GM12878 (cell line): ENCODE data around the gene PLP2. TPM values are rescaled to one million over a fixed set of nuclear protein-coding genes. Genes with fewer than 3 reads are reported as not detected.

Source experiments
- ELK1 ChIP-seq: IDR thresholded peaks from 2 replicates; pipeline ENCODE4 v1.6.1; 2012; ENCODE audit warnings: low read depth, low read length, improper control_type of control experiment
- EZH2 ChIP-seq: IDR thresholded peaks from 2 replicates; pipeline ENCODE4 v1.6.1; 2012; ENCODE audit warnings: low read depth, mild to moderate bottlenecking, control low read depth, inconsistent platforms, low read length, borderline replicate concordance; ENCODE audit not compliant: control insufficient read depth
- HDAC2 ChIP-seq: fragments of 200-600 bp; sonication (generic); IDR thresholded peaks from 2 replicates; pipeline ENCODE4 v1.6.1; 2017
- JUND ChIP-seq: IDR thresholded peaks from 2 replicates; pipeline ENCODE4 v1.6.1; 2012; ENCODE audit warnings: low read depth, mild to moderate bottlenecking, low read length, improper control_type of control experiment, moderate library complexity
- MAX ChIP-seq: IDR thresholded peaks from 2 replicates; pipeline ENCODE4 v1.6.1; 2012; ENCODE audit warnings: low read depth, low read length, improper control_type of control experiment
- PML ChIP-seq: IDR thresholded peaks from 2 replicates; pipeline ENCODE4 v1.6.1; 2012; ENCODE audit warnings: low read length, inconsistent platforms
- POLR2AphosphoS2 ChIP-seq: IDR thresholded peaks from 2 replicates; pipeline ENCODE4 v1.6.1; 2011; ENCODE audit warnings: low read depth, mild to moderate bottlenecking, low read length, improper control_type of control experiment, moderate library complexity
- ZBTB40 ChIP-seq: fragments of 450-650 bp; IDR thresholded peaks from 2 replicates; pipeline ENCODE4 v1.6.1; 2016; ENCODE audit warnings: mild to moderate bottlenecking, moderate library complexity, borderline replicate concordance
- ZNF274 ChIP-seq: IDR thresholded peaks from one replicate; pipeline ENCODE4 v1.8.0; 2011; ENCODE audit not compliant: insufficient read length, insufficient read depth
- polyA plus RNA-seq, 11 experiments: library from polyadenylated mRNA; depleted of rRNA in 4 of 11; unstranded in 6 of 11; stranded (reverse) in 5 of 11; fragments of >200 nt; fragmentation: Nextera tagmentation in 4 of 11; fragmentation: Illumina TruSeq in 1 of 11; extraction: Ambion mirVana in 4 of 11; extraction: Trizol in 1 of 11; gene quantifications; 1 replicate in 1 of 11; 2 replicates in 10 of 11; pipeline versions ENCODE4 v1.2.1 to v1.2.3, GENCODE V29; 2011 to 2016; ENCODE audit warnings: inconsistent platforms in 2 of 11, missing spikeins in 2 of 11, low read depth in 1 of 11
- total RNA-seq, 4 experiments: library from RNA; depleted of rRNA in 3 of 4; stranded (reverse); fragments of >200 nt in 3 of 4; fragmentation: Illumina TruSeq in 1 of 4; extraction: Trizol in 1 of 4; gene quantifications; 2 replicates each; pipeline versions ENCODE4 v1.2.1 to v1.2.3, GENCODE V29; 2013 to 2021
- TF ChIP-seq, protein P1 (sequence below): IDR thresholded peaks from 2 replicates; pipeline ENCODE4 v1.6.1; 2011; ENCODE audit warnings: low read depth, mild to moderate bottlenecking, low read length, moderate library complexity, borderline replicate concordance; ENCODE audit errors: extremely low read depth

PLP2 gene
- total and polyA plus RNA-seq, 10 of the 15 experiments (the other 5 are each of a cell fraction or from before 2014, with no cell fraction given): 56.6 to 177 (median 99.3) TPM

GRCh38 chrX:49204017-49204416, 32.3 kb downstream of the PLP2 start (continued):
- no peak for TF ChIP-seq ZBTB40
- TF ChIP-seq MAX: no peak
- TF ChIP-seq EZH2: no peak
- no peak for TF ChIP-seq JUND
- no peak for TF ChIP-seq PML
- no peak for TF ChIP-seq ELK1
- TF ChIP-seq ZNF274: no peak
- TF ChIP-seq HDAC2: no peak
- no peak for TF ChIP-seq POLR2AphosphoS2
- TF ChIP-seq, protein P1, sequence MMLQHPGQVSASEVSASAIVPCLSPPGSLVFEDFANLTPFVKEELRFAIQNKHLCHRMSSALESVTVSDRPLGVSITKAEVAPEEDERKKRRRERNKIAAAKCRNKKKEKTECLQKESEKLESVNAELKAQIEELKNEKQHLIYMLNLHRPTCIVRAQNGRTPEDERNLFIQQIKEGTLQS: no peak
- TF ChIP-seq, all 136 proteins: peak for 0
